Activated naive CD8-positive, alpha-beta T cell treated with anti-CD3 and anti-CD28 coated beads, Interleukin-2, amount 10 ng/mL, durations not matched to agents 7 days and 5 days (primary cell): Measurements from ENCODE around the gene MUCL1. TPM values are rescaled to one million over a fixed set of nuclear protein-coding genes. Genes with fewer than 3 reads are reported as not detected.

Experiments used
- ATAC-seq: fragments of 150-1000 bp; cut with Tn5 transposase; one replicate; pipeline ENCODE4 v1.10.0; 2021; ENCODE audit warnings: low read depth, moderate library complexity
- POLR2A ChIA-PET: fragments of 350-600 bp; sonication (Branson Sonifier 250); formaldehyde crosslinking; loops from one replicate; lab custom pipeline; 2021; ENCODE audit warnings: antibody characterized with exemption; lab: Charles Lee
- DNase-seq: peaks from one replicate; pipeline ENCODE4 v3.0.0; 2021
- H3K27ac Mint-ChIP-seq: one replicate; pipeline ENCODE4 v1.8.0; 2022; ENCODE audit warnings: mild to moderate bottlenecking, mixed read lengths
- H3K27me3 Mint-ChIP-seq: one replicate; pipeline ENCODE4 v1.8.0; 2022; ENCODE audit warnings: mild to moderate bottlenecking, moderate library complexity, mixed read lengths
- H3K36me3 Mint-ChIP-seq: one replicate; pipeline ENCODE4 v1.8.0; 2021; ENCODE audit warnings: mild to moderate bottlenecking, mixed read lengths
- H3K4me1 Mint-ChIP-seq: one replicate; pipeline ENCODE4 v1.8.0; 2021; ENCODE audit warnings: mixed read lengths
- H3K4me3 Mint-ChIP-seq: one replicate; pipeline ENCODE4 v1.8.0; 2022; ENCODE audit warnings: mild to moderate bottlenecking, moderate library complexity, mixed read lengths
- H3K9me3 Mint-ChIP-seq: one replicate; pipeline ENCODE4 v1.8.0; 2021; ENCODE audit warnings: mixed read lengths
- total RNA-seq, 2 experiments: library from RNA; stranded (reverse); gene quantifications; one replicate each; pipeline ENCODE4 v1.2.3, GENCODE V29; 2021

MUCL1 gene
- total RNA-seq, result not detected

GRCh38 chr12:54853933-54854538 lies at the start of gene MUCL1:
Gene MUCL1 (plus strand): TSS chr12:54854516. CDS start chr12:54854583, 67 bp downstream.
- DNase-seq, result peak; percentile 36
- peak; percentile 97 for ATAC-seq

GRCh38 chr12:54821676-54822075 lies 32.6 kb upstream of the MUCL1 start:
- H3K4me3 Mint-ChIP-seq, result no peak overlapping the region
- peaks cover 9% of the 10 kb centered on the region for H3K9me3 Mint-ChIP-seq
- no peaks in the 10 kb centered on the region for H3K27me3 Mint-ChIP-seq
- H3K4me1 Mint-ChIP-seq, result no peaks in the 10 kb centered on the region
- H3K36me3 Mint-ChIP-seq, result peaks cover 2% of the 10 kb centered on the region
- POLR2A ChIA-PET, result no interaction called here
- DNase-seq (no peak), ATAC-seq (no peak)
- H3K27ac Mint-ChIP-seq, result no peak overlapping the region

More at GRCh38 chr12:54853933-54854538, at the start of gene MUCL1:
- POLR2A ChIA-PET, result no interaction called here
- Mint-ChIP-seq H3K27me3 (no peaks in the 10 kb centered on the region), H3K4me1 (peaks cover 11% of the 10 kb centered on the region), H3K27ac (no peak within 1 kb of the TSS), H3K36me3 (no peaks in the 10 kb centered on the region), H3K9me3 (no peaks in the 10 kb centered on the region), H3K4me3 (no peak within 1 kb of the TSS)

GRCh38 chr12:54824402-54824801 lies 29.9 kb upstream of the MUCL1 start:
- Mint-ChIP-seq H3K27ac (no peak overlapping the region), H3K4me1 (no peaks in the 10 kb centered on the region), H3K27me3 (no peaks in the 10 kb centered on the region), H3K9me3 (peaks cover 8% of the 10 kb centered on the region), H3K4me3 (no peak overlapping the region), H3K36me3 (peaks cover 2% of the 10 kb centered on the region)
- no peak for ATAC-seq
- POLR2A ChIA-PET, result no interaction called here
- no peak for DNase-seq

GRCh38 chr12:54829511-54829910 lies 24.8 kb upstream of the MUCL1 start:
- Mint-ChIP-seq H3K4me1 (no peaks in the 10 kb centered on the region), H3K36me3 (no peaks in the 10 kb centered on the region), H3K9me3 (no peaks in the 10 kb centered on the region), H3K27me3 (no peaks in the 10 kb centered on the region), H3K4me3 (no peak overlapping the region), H3K27ac (no peak overlapping the region)
- DNase-seq (no peak), ATAC-seq (no peak)
- POLR2A ChIA-PET, result no interaction called here

GRCh38 chr12:54830199-54830598 lies 24.1 kb upstream of the MUCL1 start:
- Mint-ChIP-seq H3K36me3 (no peaks in the 10 kb centered on the region), H3K4me1 (no peaks in the 10 kb centered on the region), H3K27ac (no peak overlapping the region), H3K27me3 (no peaks in the 10 kb centered on the region), H3K9me3 (no peaks in the 10 kb centered on the region), H3K4me3 (no peak overlapping the region)
- POLR2A ChIA-PET, result no interaction called here
- no peak for ATAC-seq
- no peak for DNase-seq

GRCh38 chr12:54831631-54832030 lies 22.7 kb upstream of the MUCL1 start:
- H3K4me3 Mint-ChIP-seq, result no peak overlapping the region
- peaks cover 9% of the 10 kb centered on the region for H3K27me3 Mint-ChIP-seq
- H3K36me3 Mint-ChIP-seq, result no peaks in the 10 kb centered on the region
- POLR2A ChIA-PET, result no interaction called here
- no peaks in the 10 kb centered on the region for H3K4me1 Mint-ChIP-seq
- H3K9me3 Mint-ChIP-seq, result peaks cover 5% of the 10 kb centered on the region
- H3K27ac Mint-ChIP-seq, result no peak overlapping the region
- no peak for ATAC-seq
- DNase-seq, result no peak

- Mint-ChIP-seq H3K4me3 (no peak overlapping the region), H3K36me3 (no peaks in the 10 kb centered on the region), H3K27ac (no peak overlapping the region), H3K27me3 (peaks cover 16% of the 10 kb centered on the region), H3K4me1 (no peaks in the 10 kb centered on the region), H3K9me3 (peaks cover 6% of the 10 kb centered on the region)
- ATAC-seq (no peak), DNase-seq (no peak)
- POLR2A ChIA-PET, result no interaction called here
These were observed 14.0 kb upstream of the MUCL1 start for GRCh38 chr12:54840244-54840865.

GRCh38 chr12:54857406-54857805 lies 3.1 kb downstream of the MUCL1 start:
- Mint-ChIP-seq H3K36me3 (no peaks in the 10 kb centered on the region), H3K9me3 (no peaks in the 10 kb centered on the region), H3K4me1 (peaks cover 11% of the 10 kb centered on the region), H3K4me3 (no peak overlapping the region), H3K27ac (no peak overlapping the region), H3K27me3 (peaks cover 2% of the 10 kb centered on the region)
- DNase-seq (no peak), ATAC-seq (no peak)
- POLR2A ChIA-PET, result no interaction called here

GRCh38 chr12:54858562-54858961 lies 4.2 kb downstream of the MUCL1 start:
- no peaks in the 10 kb centered on the region for H3K36me3 Mint-ChIP-seq
- ATAC-seq (no peak), DNase-seq (no peak)
- no peaks in the 10 kb centered on the region for H3K9me3 Mint-ChIP-seq
- no peak overlapping the region for H3K4me3 Mint-ChIP-seq
- POLR2A ChIA-PET, result no interaction called here
- peaks cover 2% of the 10 kb centered on the region for H3K27me3 Mint-ChIP-seq
- H3K27ac Mint-ChIP-seq, result no peak overlapping the region
- H3K4me1 Mint-ChIP-seq, result peaks cover 11% of the 10 kb centered on the region

- POLR2A ChIA-PET, result no interaction called here
- H3K4me1 Mint-ChIP-seq, result peaks cover 7% of the 10 kb centered on the region
- peaks cover 2% of the 10 kb centered on the region for H3K27me3 Mint-ChIP-seq
- no peak overlapping the region for H3K4me3 Mint-ChIP-seq
- ATAC-seq (no peak), DNase-seq (no peak)
- no peak overlapping the region for H3K27ac Mint-ChIP-seq
- no peaks in the 10 kb centered on the region for H3K36me3 Mint-ChIP-seq
- no peaks in the 10 kb centered on the region for H3K9me3 Mint-ChIP-seq
These were observed 5.2 kb downstream of the MUCL1 start for GRCh38 chr12:54859502-54859901.

- POLR2A ChIA-PET, result no interaction called here
- no peak for DNase-seq
- no peaks in the 10 kb centered on the region for H3K9me3 Mint-ChIP-seq
- H3K36me3 Mint-ChIP-seq, result no peaks in the 10 kb centered on the region
- H3K4me1 Mint-ChIP-seq, result peaks cover 3% of the 10 kb centered on the region
- no peak for ATAC-seq
- H3K27ac Mint-ChIP-seq, result no peak overlapping the region
- H3K4me3 Mint-ChIP-seq, result no peak overlapping the region
- H3K27me3 Mint-ChIP-seq, result peaks cover 5% of the 10 kb centered on the region
These were observed 7.6 kb downstream of the MUCL1 start for GRCh38 chr12:54861927-54862326.

- Mint-ChIP-seq H3K4me1 (no peaks in the 10 kb centered on the region), H3K36me3 (no peaks in the 10 kb centered on the region), H3K27ac (no peak overlapping the region), H3K4me3 (no peak overlapping the region), H3K9me3 (no peaks in the 10 kb centered on the region), H3K27me3 (peaks cover 8% of the 10 kb centered on the region)
- POLR2A ChIA-PET, result no interaction called here
- DNase-seq (no peak), ATAC-seq (no peak)
These were observed 9.8 kb downstream of the MUCL1 start for GRCh38 chr12:54863948-54864618.

GRCh38 chr12:54865683-54866324 lies 11.5 kb downstream of the MUCL1 start:
- Mint-ChIP-seq H3K9me3 (no peaks in the 10 kb centered on the region), H3K27me3 (peaks cover 6% of the 10 kb centered on the region), H3K27ac (no peak overlapping the region), H3K36me3 (no peaks in the 10 kb centered on the region), H3K4me3 (no peak overlapping the region), H3K4me1 (no peaks in the 10 kb centered on the region)
- DNase-seq, result no peak
- no peak for ATAC-seq
- POLR2A ChIA-PET, result no interaction called here
